SIG-M5 treated with dmso at 0.1 percent for 504 hours (cell line): ENCODE results near the gene ETS2.
"Not testable (repeated sequence)": the region's sequence is repeated elsewhere in the genome, so short reads cannot be mapped to it uniquely, and the experiment has no call there.

ENCODE experiments used
- DNase-seq: peaks from one replicate; lab custom pipeline; 2025; ENCODE audit not compliant: unreplicated experiment; lab: John Stamatoyannopoulos, UW

ETS2 gene

GRCh38 chr21:38816400-38816977, 10.8 kb downstream of the ETS2 start:
- DNase-seq = no peak

- DNase-seq = no peak
Measured at GRCh38 chr21:38817371-38818324, 11.9 kb downstream of the ETS2 start.

DNA sequence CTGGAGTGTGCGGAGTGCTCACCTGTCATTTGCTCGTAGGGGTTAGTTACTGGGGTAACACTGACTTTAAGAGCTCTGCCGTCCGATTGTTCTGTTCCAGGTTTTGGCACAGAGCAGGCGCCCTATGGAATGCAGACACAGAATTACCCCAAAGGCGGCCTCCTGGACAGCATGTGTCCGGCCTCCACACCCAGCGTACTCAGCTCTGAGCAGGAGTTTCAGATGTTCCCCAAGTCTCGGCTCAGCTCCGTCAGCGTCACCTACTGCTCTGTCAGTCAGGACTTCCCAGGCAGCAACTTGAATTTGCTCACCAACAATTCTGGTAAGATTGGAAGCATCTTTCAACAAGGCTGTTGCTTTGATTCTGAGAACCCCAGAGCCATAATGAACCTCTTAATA, 12.6 kb downstream of the ETS2 start:
- DNase-seq = no peak

- no peak for DNase-seq
Measured at GRCh38 chr21:38819051-38819718, 13.5 kb downstream of the ETS2 start.

DNA sequence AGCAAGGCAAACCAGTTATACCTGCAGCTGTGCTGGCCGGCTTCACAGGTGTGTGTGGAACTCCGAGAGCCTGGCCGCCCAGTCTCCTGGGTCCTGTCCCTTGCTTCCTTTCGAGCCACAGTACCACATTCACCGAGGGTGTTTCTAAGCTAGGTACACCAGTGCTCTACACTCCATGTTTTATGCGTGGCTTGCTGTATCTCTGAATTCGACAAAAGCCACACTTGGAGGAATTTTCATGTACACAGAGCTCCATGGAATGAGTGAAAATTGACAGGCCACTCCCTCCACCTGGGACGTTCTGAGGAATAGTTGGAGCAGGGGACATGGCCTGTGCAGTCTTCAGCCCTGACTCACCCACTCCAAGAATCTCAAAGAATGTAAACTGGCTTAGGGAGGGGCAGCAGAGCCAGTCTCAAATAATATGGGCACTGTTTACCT, 14.0 kb downstream of the ETS2 start:
- DNase-seq = peak; percentile 64

- peak; percentile 26 for DNase-seq
Measured at GRCh38 chr21:38820471-38821239, 14.9 kb downstream of the ETS2 start.

DNA sequence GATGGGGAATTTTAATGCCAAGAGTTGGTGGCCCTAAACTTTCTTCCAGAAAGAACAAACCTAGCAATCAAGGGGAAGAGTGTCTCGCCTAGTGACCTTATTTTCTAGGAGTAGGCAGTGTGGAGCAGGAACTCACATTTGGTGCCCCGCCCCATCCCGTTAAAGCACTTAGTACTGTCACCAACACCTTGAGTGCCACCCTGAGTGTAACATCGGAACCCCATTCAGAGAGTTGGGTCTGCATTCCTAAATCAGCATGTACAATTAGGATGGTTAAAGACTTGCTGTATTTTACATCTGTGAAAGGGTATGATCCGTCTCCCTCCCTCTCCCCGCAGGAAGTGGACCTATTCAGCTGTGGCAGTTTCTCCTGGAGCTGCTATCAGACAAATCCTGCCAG, 15.5 kb downstream of the ETS2 start:
- DNase-seq = no peak

DNA sequence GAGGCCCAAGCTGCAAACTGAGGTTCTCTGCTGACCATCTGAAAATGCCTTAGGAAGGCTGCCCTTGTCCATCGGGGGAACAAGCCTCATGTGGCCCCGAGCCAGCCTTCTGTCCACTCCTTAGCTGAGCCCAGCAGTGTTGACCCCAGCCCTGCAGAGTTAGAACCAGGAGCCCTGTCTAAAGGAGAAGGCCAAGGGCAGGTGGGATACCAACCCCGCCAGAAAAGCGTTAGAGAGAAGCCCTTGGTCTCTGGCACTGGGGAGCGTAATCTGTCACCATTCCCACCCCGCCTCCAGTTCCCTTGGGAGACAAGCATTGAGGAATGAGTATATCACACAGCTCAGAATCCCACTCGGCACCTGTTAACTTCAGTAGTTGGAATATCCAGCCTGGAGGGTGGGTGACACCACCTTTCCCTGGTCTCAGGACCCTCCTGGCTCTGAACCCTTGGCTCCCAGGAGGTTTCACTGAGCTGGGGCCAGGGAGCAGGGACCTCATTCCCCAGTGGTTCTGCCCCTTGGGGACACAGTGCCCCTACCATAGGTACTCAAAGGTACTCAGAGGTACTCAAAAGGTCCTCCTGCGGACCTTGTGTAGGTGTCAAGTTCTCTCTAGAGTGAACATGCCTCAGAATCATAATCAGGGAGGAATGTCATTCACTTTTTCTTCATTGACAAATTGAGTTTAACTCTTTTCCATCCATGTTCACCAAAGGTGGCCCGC, 16.4 kb downstream of the ETS2 start:
- no peak for DNase-seq

- DNase-seq = no peak
Measured at GRCh38 chr21:38822778-38823238, 17.1 kb downstream of the ETS2 start.

GRCh38 chr21:38823737-38824123, 18.0 kb downstream of the ETS2 start:
- DNase-seq = no peak

- DNase-seq = no peak
Measured at GRCh38 chr21:38824124-38824822, 18.5 kb downstream of the ETS2 start.

GRCh38 chr21:38825269-38825668, 19.5 kb downstream of the ETS2 start:
- DNase-seq = no peak

- no peak for DNase-seq
Measured at GRCh38 chr21:38825921-38826320, 20.2 kb downstream of the ETS2 start.

DNA sequence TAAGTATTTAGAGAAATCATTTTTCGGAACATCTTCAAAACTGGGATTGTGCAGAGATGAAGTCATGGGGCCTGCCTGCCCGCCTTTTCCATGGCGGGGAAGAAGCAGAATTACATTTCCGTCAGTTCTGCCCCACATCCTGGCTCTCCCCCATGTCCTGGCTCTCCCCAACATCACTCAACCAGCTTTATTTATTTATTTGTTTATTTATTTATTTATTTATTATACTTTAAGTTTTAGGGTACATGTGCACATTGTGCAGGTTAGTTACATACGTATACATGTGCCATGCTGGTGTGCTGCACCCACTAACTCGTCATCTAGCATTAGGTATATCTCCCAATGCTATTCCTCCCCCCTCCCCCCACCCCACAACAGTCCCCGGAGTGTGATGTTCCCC, 22.4 kb downstream of the ETS2 start:
- DNase-seq = not testable (repeated sequence)

DNA sequence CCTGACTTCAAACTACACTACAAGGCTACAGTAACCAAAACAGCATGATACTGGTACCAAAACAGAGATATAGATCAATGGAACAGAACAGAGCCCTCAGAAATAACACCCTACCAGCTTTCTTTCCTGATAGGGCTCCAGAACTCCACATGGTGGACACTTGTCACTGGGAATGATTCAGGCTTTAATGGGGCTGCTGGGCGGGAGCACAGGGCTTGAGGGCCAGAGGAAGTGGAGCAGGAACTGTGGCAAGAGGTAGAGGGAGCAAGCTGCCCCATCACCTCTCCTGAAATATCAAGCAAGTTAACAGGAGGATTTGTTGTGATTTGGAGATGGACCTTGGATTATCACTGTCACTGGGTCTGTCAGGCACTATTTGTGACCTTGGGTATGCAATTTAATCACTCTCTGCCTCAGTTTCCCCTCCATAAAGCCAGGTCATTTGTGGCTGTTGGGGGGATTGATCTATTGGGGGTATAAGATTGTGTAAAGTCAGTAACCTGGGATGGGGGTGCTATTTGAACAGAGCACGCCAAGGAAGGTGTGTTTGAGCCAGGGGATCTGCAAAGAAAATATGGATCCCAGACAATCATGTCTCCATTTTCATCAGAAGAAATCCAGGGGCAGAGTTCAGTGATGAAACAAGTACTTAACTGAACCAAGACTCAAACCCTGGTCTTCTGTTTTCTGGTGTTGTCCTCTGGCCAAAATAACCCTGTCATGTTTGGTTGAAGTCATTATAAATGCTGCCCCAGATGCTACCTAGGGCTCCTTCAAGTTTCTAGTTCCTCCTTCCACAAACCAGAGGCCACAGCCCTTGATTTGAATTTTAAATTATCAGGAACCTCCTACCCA, 25.2 kb downstream of the ETS2 start:
- no peak for DNase-seq

- DNase-seq = peak; percentile 98
Measured at GRCh38 chr21:38831526-38832467, 26.1 kb downstream of the ETS2 start.

DNA sequence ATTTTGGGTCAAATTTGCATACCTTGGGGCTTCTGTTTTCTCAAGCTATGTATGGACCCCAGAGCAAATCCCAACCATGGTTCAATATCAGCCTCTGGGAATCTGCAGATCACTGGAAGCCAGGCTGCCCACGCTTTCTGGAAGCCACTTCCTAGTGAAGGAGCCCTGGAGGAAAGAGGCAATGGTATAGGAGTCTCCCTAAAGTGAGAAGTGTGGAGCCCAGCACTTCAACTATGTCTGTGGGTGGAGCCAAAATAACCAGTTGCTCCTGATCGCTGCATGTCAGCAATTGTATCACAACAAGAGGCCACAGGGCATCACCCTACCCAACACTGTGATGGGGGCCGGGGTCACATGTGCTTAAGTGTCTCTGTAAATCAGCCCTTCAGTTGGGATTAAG, 26.9 kb downstream of the ETS2 start:
- no peak for DNase-seq

- DNase-seq = no peak
Measured at GRCh38 chr21:38833117-38833516, 27.4 kb downstream of the ETS2 start.
